CD4-positive, alpha-beta T cell treated with Interleukin-1 beta for 1 hour (primary cell): ENCODE measurements around the gene CPPED1.

ENCODE experiments used
- DNase-seq, 2 donors: peaks; one replicate each; pipeline ENCODE4 v3.0.0-alpha.2; 2020 to 2022

Gene CPPED1

GRCh38 chr16:12764813-12765488 is 38.7 kb downstream of the CPPED1 start:
- no peak for DNase-seq

DNA sequence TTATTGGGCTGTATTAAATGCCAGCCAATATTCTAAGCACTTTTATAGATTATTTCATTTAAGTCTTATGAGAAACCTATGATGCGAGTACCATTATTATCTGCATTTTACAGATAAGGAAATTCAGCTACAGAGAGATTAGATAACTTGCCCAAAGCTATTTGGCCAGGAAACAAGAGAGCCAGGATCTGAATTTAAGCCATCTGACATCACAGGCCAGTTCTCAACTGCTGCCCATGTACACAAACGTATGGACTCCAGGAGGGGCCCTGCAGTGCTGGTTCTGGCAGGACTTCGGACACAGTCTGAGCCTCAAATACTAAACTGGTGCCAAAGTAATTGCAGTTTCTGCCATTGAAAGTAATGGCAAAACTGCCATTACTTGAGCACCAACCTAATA is 40.2 kb downstream of the CPPED1 start:
- no peak for DNase-seq

- no peak for DNase-seq
Observed at GRCh38 chr16:12760819-12761611, 42.7 kb downstream of the CPPED1 start.

- no peak for DNase-seq
Observed at GRCh38 chr16:12758670-12759558, 44.8 kb downstream of the CPPED1 start.

DNA sequence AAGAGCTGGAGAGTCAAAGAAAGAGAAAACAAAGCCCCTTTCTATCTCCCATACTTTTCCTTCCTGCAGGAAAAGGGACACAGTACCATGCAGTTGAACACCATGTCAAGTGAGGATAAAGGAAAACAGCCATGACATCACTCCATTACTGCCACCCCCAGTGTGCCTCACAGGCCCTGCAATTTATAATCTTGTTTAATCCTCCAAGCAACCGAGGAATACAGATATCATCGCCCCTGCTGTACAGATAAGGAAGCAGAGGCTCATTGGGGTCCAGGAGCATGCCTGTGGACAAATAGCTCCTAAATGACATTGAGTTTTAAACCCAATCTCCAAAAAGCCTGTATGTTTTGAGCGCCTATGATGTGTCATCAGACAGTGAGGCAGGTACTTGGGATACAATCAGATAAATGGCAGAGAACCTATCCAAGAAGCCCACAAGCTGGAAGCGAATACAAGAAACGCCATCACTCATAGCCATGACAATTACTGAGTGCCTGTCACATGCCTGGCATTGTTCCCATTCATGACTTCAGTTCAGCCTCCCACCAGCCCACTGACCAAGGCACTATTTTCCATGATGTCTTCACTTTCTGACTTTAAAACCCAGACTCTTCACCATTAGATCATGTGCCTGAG is 45.5 kb downstream of the CPPED1 start:
- DNase-seq, result no peak

GRCh38 chr16:12757546-12757945 is 46.1 kb downstream of the CPPED1 start:
- DNase-seq, result no peak

DNA sequence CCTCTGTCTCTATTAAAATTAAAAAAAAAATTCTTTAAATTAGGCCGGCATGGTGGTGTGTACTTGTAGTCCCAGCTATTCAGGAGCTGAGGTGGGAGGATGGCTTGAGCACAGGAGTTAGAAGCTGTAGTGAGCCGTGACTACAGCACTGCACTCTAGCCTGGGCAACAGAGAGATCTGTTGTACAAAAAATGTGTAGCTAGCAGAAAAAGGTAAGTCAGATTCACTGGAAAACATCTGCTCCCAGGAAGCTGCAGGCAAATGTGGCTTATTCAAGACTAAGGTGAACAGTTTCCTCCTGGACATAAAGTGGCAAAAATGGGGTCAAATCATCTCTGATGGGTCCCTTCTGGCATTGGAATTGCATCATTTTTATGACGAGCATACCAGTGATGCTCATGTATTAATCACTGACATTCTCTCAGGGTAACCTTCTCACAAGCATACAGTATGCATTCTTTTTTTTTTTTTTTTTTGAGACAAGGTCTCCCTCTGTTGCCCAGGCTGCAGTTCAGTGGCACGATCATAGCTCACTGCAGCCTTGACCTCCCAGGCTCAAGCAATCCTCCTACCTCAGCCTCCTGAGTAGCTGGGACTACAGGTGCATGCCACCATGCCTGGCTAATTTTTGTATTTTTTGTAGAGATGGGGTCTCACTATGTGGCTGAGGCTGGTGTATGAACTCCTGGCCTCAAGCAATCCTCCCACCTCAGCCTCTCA is 48.7 kb downstream of the CPPED1 start:
- DNase-seq, result no peak

- no peak for DNase-seq
Observed at GRCh38 chr16:12753203-12754023, 50.3 kb downstream of the CPPED1 start.

GRCh38 chr16:12752159-12752558 is 51.5 kb downstream of the CPPED1 start:
- no peak for DNase-seq

- DNase-seq, result no peak
Observed at GRCh38 chr16:12750554-12750918, 53.2 kb downstream of the CPPED1 start.

GRCh38 chr16:12749076-12749475 is 54.6 kb downstream of the CPPED1 start:
- no peak for DNase-seq

GRCh38 chr16:12747827-12748226 is 55.9 kb downstream of the CPPED1 start:
- no peak for DNase-seq

GRCh38 chr16:12747261-12747660 is 56.4 kb downstream of the CPPED1 start:
- DNase-seq, result no peak

GRCh38 chr16:12744860-12745259 is 58.8 kb downstream of the CPPED1 start:
- DNase-seq, result no peak

DNA sequence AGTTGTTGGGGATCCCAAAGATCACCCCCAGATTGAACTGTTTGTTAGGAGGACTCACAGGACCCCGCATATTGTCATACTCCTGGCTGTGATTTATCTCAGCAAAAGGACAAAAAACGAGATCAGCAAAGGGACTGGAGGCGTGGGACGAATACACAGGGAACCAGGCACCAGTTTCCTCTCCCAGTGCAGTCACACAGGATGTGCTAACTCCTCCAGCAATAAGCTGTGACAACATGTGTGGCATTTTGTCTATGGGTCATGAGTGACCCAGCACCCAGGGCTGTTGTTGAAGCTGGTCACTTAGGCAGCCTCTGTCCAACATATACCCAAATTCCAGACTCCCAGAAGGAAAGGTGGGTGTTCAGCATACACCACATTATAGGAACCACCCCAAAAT is 60.9 kb downstream of the CPPED1 start:
- no peak for DNase-seq

GRCh38 chr16:12740986-12741610 is 62.6 kb downstream of the CPPED1 start:
- no peak for DNase-seq

DNA sequence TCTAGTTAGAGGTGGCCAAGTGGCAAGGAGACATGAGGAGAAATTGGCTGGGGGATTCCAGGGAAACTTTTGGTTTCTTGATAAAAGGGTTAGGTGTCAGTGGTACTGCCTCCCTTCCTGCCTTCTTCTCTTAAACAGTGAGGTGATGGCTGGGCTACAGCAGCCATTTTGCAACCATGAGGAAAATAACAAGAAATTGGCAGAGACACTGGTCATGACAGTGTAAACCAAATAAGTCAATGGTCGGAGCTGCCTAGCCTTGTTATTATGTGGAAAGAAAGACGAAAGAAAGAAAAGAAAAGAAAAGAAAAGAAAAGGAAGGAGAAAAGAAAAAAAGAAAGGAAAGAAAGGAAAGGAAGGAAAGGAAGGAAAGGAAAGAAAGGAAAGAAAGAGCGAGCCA is 63.9 kb downstream of the CPPED1 start:
- DNase-seq, result no peak

GRCh38 chr16:12737563-12737962 is 66.1 kb downstream of the CPPED1 start:
- no peak for DNase-seq

- DNase-seq, result no peak
Observed at GRCh38 chr16:12735805-12736204, 67.9 kb downstream of the CPPED1 start.

- DNase-seq, result no peak
Observed at GRCh38 chr16:12732600-12732999, 71.1 kb downstream of the CPPED1 start.

- no peak for DNase-seq
Observed at GRCh38 chr16:12729448-12729847, 74.2 kb downstream of the CPPED1 start.
